Keratinocyte (primary cell): ENCODE data around the gene SLC35A1.

Experiments
- CTCF ChIP-seq, 3 experiments: IDR thresholded peaks in 1 of 3; conservative IDR thresholded peaks in 1 of 3; optimal IDR thresholded peaks in 1 of 3; 2 replicates in 2 of 3; 3 replicates in 1 of 3; pipeline versions ENCODE3 to v1.5.1; 2011; ENCODE audit warnings: low read length in 3 of 3, mild to moderate bottlenecking in 3 of 3, moderate library complexity in 2 of 3, control low read depth in 1 of 3, inconsistent platforms in 1 of 3; ENCODE audit not compliant: insufficient read depth in 2 of 3; ENCODE audit errors: extremely low read depth in 1 of 3
- EZH2 ChIP-seq: IDR thresholded peaks from one replicate; pipeline ENCODE4 v1.6.1; 2012; ENCODE audit warnings: inconsistent platforms, mild to moderate bottlenecking, low read length, moderate library complexity

DNA sequence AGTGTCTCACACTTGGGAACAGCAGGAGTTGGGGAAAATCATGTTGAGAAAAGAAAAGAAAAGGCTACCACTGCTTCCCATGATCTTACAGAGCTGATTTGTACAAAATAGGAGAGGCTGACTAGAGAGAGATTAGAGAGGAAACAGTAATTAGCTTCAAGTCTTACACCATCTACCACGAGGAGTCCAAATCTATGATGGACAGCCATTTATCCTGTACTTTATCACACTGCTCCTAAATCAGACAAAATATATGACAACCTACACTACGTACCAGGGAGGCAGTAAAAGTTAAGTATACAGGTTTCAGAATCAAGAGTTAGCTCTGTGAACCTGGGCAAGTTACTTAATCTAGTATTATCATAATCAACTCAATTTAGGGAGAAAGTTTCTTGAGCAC lies 79.0 kb downstream of the SLC35A1 start:
- no peak for TF ChIP-seq CTCF (optimal IDR thresholded peaks at IDR 0.05 in 1 of 3, IDR thresholded peaks at IDR 0.05 in 1 of 3, conservative IDR thresholded peaks at IDR 0.05 in 1 of 3; ENCODE audit: extremely low read depth in 1 of 3, insufficient read depth in 2 of 3, low read length in 3 of 3)
- TF ChIP-seq EZH2, result no peak
